Muscle layer of duodenum (tissue), 2 donors: Measurements from ENCODE around the gene MAP3K20.

ENCODE experiments used
- H3K27ac ChIP-seq: one replicate; pipeline ENCODE4 v1.7.0; 2013; ENCODE audit warnings: mild to moderate bottlenecking, low read length
- H3K27me3 ChIP-seq: one replicate; pipeline ENCODE4 v1.7.0; 2013; ENCODE audit warnings: low read depth, mild to moderate bottlenecking, control low read depth, low read length
- H3K36me3 ChIP-seq, 2 donors: one replicate each; pipeline ENCODE4 v1.7.0; 2013; ENCODE audit warnings: low read length in 2 of 2, control low read depth in 1 of 2, mild to moderate bottlenecking in 1 of 2; ENCODE audit not compliant: insufficient read depth in 2 of 2, control insufficient read depth in 1 of 2
- H3K4me1 ChIP-seq, 2 donors: one replicate each; pipeline ENCODE4 v1.7.0; 2013; ENCODE audit warnings: low read length in 2 of 2, mild to moderate bottlenecking in 2 of 2, control low read depth in 1 of 2, moderate library complexity in 1 of 2; ENCODE audit not compliant: insufficient read depth in 2 of 2, control insufficient read depth in 1 of 2
- H3K4me3 ChIP-seq, 2 donors: one replicate each; pipeline ENCODE4 v1.7.0; 2013; ENCODE audit warnings: low read length in 2 of 2, low read depth in 1 of 2, mild to moderate bottlenecking in 1 of 2
- H3K9me3 ChIP-seq, 2 donors: one replicate each; pipeline ENCODE4 v1.7.0; 2013; ENCODE audit warnings: low read length in 2 of 2, control low read depth in 1 of 2, mild to moderate bottlenecking in 1 of 2; ENCODE audit not compliant: control insufficient read depth in 1 of 2
- donor health status: healthy.

The MAP3K20 gene

DNA sequence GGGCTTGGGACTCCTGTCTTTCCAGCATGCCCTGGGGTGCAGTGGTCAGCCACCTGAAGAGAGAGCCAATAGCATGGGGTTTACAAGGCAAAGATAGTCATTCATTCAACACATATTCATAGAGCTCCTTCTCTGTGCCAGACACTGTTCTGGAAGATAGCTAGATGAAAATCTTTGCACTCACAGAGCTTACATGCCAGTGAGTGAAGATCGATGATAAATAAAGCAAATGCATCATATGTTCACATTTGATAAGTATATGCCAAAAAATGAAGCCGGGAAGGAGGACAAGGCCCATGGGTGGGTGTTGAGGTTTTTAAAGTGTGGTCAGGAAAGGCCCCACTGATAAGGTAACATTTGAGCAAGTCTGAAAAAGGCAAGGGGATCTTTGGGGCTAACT, 148.2 kb downstream of the MAP3K20 start:
- H3K4me1 ChIP-seq, result peaks cover 0 to 1% of the 10 kb centered on the region in 2 donors
- H3K4me3 ChIP-seq, result no peak overlapping the region
- peaks cover 0 to 6% of the 10 kb centered on the region in 2 donors for H3K36me3 ChIP-seq
- no peak overlapping the region for H3K27ac ChIP-seq
- no peaks in the 10 kb centered on the region for H3K27me3 ChIP-seq
- no peaks in the 10 kb centered on the region for H3K9me3 ChIP-seq

DNA sequence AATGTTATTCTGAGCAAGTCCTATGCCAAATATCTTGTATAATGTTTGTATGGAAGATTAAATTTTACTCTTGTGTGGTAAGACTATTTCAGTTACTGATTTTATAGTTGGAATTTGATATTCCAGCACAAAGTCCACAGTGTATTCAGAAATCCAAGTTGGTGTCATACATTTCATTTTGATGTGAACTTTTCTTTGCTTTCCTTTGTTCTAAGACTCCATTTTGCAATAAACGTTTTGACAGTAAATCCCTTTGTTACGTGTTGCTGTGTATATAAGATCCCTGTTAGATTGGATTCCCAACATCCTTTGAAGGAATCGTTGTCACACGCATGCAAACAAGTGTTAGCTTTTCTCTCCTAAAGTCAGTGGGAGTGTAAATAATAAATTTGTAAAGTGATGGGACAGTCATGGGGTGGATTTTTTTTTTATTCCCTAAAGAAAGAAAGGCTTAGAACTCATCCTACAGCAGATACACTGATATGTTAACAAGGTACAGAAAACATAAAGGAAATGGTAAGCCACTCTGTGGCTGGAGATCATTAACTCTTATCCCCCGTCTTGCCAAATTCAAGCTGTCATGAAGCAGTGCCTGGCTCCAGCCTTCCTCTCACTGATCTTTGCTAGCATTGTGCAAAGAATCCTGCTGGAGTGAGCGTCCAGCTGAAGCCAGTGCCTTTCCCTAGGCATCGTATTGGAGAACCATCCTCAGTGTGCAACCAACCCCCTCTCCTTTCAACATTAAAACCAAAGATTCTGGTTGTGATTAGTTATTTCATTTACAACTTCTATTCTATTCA, 151.5 kb downstream of the MAP3K20 start:
- H3K4me3 ChIP-seq, result no peak overlapping the region
- peaks cover 0 to 8% of the 10 kb centered on the region in 2 donors for H3K4me1 ChIP-seq
- H3K9me3 ChIP-seq, result no peaks in the 10 kb centered on the region
- no peaks in the 10 kb centered on the region for H3K27me3 ChIP-seq
- no peak overlapping the region for H3K27ac ChIP-seq
- H3K36me3 ChIP-seq, result peaks cover 0 to 2% of the 10 kb centered on the region in 2 donors

- H3K9me3 ChIP-seq, result no peaks in the 10 kb centered on the region
- H3K36me3 ChIP-seq, result peaks cover 4 to 19% of the 10 kb centered on the region in 2 donors
- H3K4me1 ChIP-seq, result peaks cover 0 to 8% of the 10 kb centered on the region in 2 donors
- no peak overlapping the region for H3K4me3 ChIP-seq
- no peaks in the 10 kb centered on the region for H3K27me3 ChIP-seq
- H3K27ac ChIP-seq, result no peak overlapping the region
These were observed 153.4 kb downstream of the MAP3K20 start for GRCh38 chr2:173229086-173229485.

- peaks cover 0 to 8% of the 10 kb centered on the region in 2 donors for H3K4me1 ChIP-seq
- no peaks in the 10 kb centered on the region for H3K9me3 ChIP-seq
- H3K4me3 ChIP-seq, result no peak overlapping the region
- no peaks in the 10 kb centered on the region for H3K27me3 ChIP-seq
- no peak overlapping the region for H3K27ac ChIP-seq
- H3K36me3 ChIP-seq, result peaks cover 4 to 19% of the 10 kb centered on the region in 2 donors
These were observed 154.5 kb downstream of the MAP3K20 start for GRCh38 chr2:173230181-173230580.

DNA sequence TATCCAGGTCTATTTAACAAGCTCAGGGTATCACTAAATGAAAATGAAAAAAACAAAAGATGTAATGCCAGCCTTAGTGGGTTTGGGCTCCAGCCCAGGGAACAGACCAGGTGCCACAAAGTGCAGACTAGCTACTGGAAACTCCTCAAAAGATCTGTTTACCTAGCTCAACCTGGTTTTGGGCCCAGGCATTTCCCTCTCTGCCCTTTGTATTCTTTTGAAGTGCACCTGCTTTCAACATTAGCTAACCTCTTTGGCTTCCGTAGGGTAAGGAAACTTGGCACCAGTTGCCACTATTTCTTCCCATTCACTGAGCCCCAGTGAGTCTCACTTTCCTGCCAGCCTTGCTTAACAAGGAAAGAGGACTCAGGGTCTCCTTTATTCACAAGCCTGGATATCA, 155.4 kb downstream of the MAP3K20 start:
- Histone ChIP-seq H3K27me3 (no peaks in the 10 kb centered on the region), H3K4me3 (no peak overlapping the region), H3K27ac (no peak overlapping the region), H3K9me3 (no peaks in the 10 kb centered on the region), H3K4me1 (peaks cover 0 to 8% of the 10 kb centered on the region in 2 donors), H3K36me3 (peaks cover 4 to 19% of the 10 kb centered on the region in 2 donors)

DNA sequence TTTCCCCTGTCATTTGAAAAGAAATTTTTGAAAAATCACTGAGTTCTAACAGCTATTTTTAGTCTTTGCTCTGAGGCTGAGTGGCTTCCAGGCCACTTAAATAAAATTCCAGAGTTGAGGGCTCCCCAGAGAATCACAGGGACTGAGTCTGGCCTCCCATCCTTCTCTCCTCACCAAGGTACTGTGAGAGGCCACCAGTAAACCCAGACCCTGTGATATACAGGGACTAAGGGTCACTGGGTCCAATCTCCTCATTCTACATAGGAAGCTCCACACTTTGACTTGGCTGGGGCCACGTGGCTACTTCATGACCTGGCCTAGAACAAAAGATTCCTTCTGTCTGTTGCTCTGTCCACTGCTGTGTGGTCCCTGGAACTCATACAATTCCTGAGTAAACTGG, 155.8 kb downstream of the MAP3K20 start:
- no peaks in the 10 kb centered on the region for H3K9me3 ChIP-seq
- no peak overlapping the region for H3K27ac ChIP-seq
- H3K36me3 ChIP-seq, result peaks cover 4 to 19% of the 10 kb centered on the region in 2 donors
- no peaks in the 10 kb centered on the region for H3K27me3 ChIP-seq
- H3K4me1 ChIP-seq, result peaks cover 0 to 8% of the 10 kb centered on the region in 2 donors
- no peak overlapping the region for H3K4me3 ChIP-seq

DNA sequence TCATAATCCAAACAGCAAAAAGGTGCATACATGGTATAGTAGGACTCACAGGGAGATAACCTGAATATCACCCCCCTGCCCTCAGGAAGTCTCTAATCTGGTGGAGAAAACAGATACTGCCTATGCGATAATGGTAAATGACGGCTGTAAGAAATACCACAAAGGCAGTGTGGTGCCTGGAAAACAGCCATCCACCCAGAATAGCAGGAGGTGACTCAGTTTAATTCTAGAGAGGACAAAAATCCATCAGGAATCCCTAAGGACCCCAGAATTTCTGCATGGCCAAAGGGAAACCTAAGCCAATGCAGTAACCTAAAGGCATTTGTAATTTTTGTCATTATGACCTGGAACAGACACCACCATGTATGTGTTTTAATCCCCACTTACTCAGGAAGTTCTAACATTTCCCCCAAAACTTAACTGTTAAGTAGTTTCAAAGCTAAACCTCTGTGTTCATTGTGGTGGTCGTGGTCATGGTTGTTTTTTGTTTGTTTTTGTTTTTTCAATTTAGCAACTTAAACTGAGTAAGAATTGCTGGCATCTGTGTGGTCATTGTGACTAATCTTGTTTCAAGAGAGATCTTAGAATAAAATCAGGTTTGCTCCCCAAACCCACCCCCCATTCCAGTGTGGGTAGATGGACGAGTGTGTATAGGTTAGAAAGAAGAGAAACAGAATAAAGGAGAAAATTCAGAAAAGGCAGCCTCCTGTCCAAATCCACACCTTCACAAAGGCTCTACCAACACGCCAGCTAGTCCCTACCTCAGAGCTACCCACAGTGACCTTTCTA, 157.5 kb downstream of the MAP3K20 start:
- Histone ChIP-seq H3K4me3 (no peak overlapping the region), H3K27me3 (no peaks in the 10 kb centered on the region), H3K36me3 (peaks cover 4 to 19% of the 10 kb centered on the region in 2 donors), H3K9me3 (no peaks in the 10 kb centered on the region), H3K27ac (no peak overlapping the region), H3K4me1 (peaks cover 0 to 8% of the 10 kb centered on the region in 2 donors)

DNA sequence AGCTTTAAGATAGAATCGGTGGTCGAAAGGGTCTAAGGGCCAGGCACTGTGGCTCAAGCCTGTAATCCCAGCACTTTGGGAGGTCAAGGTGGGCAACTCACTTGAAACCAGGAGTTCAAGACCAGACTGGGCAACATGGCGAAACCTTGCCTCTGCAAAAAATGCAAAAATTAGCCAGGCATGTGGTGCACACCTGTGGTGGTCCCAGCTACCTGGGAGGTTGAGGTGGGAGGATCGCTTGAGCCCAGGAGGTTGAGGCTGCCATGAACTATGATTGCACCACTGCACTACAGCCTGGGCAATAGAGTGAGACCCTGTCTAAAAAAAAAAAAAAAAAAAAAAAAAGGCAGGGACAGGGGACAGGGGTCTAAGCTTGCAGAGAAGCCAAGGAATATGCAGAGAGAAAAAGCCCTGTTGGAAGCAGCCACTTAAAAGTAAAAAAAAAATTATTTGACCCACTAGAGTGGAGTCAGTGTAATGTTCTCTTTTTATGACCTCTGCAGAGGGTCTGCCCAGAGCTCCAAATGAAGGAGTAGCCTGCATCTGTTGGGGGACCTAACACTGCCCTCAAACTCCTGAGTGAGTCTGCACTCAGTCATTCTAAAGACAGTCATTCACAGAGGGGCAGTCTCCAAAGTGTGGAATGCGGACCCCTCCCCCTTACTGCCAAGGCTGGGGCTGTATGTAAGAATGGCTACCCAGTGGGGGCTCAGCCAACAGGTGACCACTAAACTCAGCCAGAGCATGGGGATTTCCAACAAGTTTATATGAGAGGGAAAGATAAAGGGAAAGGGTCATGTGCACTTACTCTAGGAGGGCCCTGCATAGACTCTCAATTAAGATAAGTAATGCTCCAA, 160.5 kb downstream of the MAP3K20 start:
- Histone ChIP-seq H3K27me3 (no peaks in the 10 kb centered on the region), H3K27ac (no peak overlapping the region), H3K4me1 (peaks cover 0 to 4% of the 10 kb centered on the region in 2 donors), H3K36me3 (peaks cover 10 to 44% of the 10 kb centered on the region in 2 donors), H3K4me3 (no peak overlapping the region), H3K9me3 (no peaks in the 10 kb centered on the region)

- Histone ChIP-seq H3K36me3 (peaks cover 6 to 31% of the 10 kb centered on the region in 2 donors), H3K27me3 (no peaks in the 10 kb centered on the region), H3K27ac (no peak overlapping the region), H3K4me3 (no peak overlapping the region), H3K9me3 (no peaks in the 10 kb centered on the region), H3K4me1 (no peaks in the 10 kb centered on the region)
These were observed 162.7 kb downstream of the MAP3K20 start for GRCh38 chr2:173238385-173238784.

DNA sequence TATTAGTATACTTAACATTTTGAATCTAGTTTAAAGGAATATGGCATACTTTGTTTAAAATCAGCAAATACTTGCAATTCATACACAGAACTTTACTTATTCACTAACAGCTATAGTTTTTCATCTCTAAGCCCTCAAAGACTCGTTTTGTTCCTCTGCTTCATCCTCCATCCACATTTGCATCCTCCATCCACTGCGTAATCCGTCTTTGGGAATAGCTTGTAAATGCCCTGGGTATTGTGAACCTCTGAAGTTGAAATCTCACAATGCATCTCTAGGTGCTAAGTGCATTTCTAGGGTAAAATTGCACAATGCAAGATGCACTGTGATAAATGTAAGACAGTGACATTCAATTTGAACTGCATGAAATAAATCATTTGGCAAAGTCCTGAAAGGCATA, 163.2 kb downstream of the MAP3K20 start:
- Histone ChIP-seq H3K4me1 (no peaks in the 10 kb centered on the region), H3K9me3 (no peaks in the 10 kb centered on the region), H3K27me3 (no peaks in the 10 kb centered on the region), H3K27ac (no peak overlapping the region), H3K4me3 (no peak overlapping the region), H3K36me3 (peaks cover 6 to 27% of the 10 kb centered on the region in 2 donors)

DNA sequence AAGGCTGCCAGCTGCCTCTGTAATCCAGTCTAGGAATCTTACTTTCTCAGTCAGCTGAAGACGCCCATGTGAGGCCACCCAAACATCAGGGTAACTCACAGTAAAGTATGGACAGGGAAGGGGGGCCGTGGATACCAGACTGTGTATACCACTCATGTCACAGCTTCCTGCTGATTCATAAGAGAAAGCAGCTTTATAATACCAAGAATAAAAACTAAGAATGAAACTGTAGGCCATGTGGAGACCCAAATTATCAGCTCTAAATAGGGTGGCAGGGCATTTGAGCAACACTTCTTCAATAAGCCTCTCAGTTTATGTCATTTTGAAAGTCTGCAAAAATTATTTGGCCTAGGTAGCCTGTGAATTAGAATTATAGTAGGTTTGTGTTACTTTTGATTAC, 164.0 kb downstream of the MAP3K20 start:
- H3K9me3 ChIP-seq, result no peaks in the 10 kb centered on the region
- no peak overlapping the region for H3K4me3 ChIP-seq
- H3K27me3 ChIP-seq, result no peaks in the 10 kb centered on the region
- peaks cover 6 to 25% of the 10 kb centered on the region in 2 donors for H3K36me3 ChIP-seq
- no peaks in the 10 kb centered on the region for H3K4me1 ChIP-seq
- H3K27ac ChIP-seq, result no peak overlapping the region
